GM19452 (cell line): ENCODE data around the gene PRKCSH.

Experiments
- ATAC-seq: cut with Tn5 transposase; IDR thresholded peaks from one replicate; pipeline ENCODE4 v1.9.1; 2021; ENCODE audit not compliant: unreplicated experiment

The PRKCSH gene

DNA sequence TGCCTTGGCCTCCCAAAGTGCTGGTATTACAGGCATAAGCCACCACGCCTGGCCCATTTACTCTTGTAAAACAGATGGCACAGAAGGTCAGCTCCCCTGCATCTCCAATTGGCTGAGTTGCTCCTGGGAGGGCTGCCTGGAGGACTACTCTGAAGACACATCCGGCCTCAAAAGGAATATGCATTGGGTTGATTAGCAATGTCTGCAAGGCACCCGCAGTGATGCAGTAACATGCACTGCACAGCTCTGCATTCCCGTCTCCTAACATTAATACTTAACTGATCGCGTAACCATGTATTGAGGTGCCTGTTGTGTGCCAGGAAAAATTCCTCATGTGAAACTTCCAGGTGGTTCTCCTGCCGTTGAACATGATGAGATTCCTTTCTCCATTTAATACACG lies 40.4 kb downstream of the PRKCSH start:
- ATAC-seq = no peak

DNA sequence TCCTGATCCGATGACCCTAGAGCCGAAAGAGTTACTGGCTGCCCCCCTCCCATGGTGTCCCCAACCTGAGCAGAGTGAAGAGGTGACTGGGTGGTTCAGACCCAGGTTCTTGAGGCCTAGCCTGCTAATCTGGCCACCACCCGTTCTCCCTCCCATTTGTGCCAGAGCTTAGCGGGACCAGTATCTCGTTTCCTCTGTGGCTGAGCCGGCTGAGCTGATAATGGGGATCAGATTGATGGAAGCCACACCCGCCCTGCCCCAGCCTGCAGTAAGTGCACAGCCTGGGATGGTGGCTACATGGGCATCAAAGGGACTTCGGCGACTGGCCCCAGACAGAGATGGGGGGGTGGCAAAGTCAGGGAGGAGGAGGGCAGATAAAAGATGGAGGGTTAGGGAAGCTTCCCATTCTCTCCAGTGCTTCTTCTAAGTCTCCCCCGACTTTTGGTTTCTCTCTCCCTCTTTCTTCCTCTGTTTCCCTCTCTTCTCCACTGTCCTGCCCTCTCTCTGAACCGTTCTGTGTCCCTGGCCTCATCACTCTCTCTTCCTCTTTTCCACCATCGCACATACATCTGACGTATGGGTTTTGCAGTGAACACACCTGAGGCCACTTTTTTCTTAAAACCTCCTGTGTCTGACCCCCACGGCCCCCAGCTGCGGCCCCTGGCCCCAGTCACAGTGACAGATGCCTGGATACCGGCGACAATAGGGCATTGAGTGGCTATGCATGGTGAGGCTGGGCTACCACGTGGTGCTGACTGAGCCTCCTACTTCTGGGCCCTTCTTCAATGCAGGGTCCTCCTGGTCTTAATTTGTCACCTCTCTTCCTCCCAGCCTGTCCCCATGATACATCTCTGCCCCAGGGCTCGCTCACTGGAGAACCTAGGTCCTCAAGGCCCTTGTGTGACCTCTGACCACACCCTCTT lies 43.0 kb downstream of the PRKCSH start:
- ATAC-seq = no peak

DNA sequence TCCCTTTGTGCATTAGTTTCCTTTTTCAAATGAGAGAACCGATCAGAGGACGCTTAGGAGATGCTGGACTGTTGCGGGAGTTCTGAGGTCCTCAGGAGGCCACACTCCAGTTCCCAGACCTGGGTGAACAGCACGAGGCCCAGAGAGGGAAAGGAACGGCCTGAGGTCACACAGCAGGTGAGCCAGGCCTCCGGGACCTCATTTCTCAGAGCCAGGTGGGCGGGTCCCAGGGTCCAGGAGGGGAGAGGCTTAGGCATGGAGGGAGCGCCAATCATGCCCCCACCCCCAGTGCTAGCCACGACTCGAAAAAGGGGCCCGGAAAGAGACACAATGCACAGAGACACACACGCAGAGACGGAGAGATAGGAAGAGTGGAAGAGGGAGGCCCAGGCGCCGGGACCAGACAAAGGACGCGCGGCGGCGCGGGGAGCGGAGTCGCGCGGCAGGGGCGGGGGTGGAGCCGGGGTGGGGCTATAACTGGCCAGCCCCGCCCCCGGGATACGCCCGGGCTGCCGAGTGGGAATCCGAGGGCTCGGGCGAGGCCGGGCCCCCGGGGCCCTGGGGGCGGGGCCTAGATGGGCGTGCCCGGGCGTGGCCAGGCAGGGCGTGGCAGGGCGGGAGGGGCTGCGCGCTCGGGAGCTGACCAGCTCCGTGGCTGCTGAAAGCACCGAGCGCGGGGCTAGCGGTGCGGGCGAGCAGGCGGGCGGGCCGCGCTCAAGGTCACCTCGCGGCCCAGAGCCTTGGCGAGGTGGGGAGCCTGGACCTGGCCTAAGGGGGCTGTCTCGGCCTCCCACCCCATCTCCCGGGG lies 43.9 kb downstream of the PRKCSH start:
- no peak for ATAC-seq

DNA sequence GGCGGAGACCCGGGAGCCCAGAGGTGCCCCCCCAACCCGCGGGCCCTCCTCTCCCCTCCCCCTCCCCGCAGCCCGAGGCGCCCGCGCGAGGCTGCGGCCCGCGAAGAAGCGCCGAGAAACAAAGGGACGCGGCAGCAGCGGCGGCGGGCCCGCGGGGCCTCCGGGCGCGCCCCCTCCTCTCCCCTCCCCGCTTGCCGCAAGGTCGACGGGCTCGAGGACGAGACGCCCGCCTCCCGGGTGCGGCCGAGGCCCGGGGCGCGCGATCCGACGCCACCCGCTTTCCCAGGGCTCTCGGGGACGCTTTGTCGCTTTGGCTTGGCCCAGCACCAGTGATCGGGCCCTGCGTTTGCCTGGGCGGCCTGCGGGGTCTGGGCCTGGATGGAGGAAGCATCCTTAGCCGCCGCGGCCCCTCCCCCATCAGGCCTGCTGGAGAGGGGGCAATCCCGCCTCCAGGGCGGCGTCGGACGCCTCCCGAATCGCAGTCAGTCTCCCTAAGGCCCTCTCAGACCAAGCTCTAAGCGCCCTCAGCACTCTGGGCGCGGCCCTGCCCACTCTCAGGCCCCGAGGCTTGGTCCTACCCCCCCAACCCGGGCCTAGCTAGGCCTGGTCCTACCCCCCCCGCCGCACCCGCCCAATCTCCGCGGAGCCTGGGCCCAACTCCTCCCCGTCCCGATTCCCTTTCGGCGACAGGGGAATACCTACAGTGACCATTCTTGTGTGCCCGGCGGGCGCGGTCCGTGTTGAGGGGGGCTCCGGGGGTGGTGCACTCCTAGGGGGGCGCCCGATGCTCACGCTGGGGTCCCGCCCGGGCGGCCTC lies 44.7 kb downstream of the PRKCSH start:
- no peak for ATAC-seq

DNA sequence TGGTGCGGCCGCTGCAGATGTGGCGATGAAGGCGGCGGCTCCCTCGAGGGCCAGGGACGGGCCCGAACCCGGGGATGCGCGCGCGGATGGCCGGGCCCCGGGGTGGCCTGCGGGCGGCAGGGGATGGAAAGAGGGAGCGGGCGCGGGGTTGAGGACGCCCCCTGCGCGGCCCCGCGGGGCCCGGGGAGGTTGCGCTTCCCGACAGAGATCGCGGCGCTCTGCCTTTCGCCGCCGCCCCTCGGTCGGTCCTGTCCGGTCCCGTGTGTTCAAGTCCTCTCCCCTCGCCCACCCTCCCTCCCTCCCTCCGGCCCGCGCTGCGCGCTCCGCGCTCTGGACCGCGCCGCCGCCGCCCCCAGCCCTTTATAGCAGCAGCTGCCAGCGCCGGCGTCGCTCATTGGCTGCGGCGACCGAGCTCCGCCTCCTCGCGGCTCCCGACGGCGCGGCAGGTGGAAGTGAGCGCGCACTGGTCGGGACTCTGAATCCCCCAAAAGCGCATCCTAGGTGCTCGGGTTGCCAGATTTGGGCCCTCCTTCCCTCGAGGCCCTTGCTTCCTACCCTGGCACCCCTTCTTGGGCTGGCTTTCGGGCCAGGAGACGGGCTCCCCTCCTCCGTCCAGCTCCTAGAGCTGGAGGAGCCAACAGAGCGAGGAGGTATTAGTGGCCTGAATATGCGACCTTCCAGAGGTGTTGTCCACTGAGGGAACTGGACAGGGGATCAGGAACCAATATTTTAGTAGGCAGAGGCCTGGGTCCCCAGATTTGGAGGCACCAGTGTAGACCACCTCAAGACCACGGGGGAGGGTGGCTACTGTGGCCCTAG lies 45.5 kb downstream of the PRKCSH start, which contains the start of gene ELAVL3:
TSS of gene ELAVL3 (minus strand) at position 332 of the 819 bp plus-strand sequence. CDS start 438 bp downstream, outside the sequence.
- no peak for ATAC-seq

DNA sequence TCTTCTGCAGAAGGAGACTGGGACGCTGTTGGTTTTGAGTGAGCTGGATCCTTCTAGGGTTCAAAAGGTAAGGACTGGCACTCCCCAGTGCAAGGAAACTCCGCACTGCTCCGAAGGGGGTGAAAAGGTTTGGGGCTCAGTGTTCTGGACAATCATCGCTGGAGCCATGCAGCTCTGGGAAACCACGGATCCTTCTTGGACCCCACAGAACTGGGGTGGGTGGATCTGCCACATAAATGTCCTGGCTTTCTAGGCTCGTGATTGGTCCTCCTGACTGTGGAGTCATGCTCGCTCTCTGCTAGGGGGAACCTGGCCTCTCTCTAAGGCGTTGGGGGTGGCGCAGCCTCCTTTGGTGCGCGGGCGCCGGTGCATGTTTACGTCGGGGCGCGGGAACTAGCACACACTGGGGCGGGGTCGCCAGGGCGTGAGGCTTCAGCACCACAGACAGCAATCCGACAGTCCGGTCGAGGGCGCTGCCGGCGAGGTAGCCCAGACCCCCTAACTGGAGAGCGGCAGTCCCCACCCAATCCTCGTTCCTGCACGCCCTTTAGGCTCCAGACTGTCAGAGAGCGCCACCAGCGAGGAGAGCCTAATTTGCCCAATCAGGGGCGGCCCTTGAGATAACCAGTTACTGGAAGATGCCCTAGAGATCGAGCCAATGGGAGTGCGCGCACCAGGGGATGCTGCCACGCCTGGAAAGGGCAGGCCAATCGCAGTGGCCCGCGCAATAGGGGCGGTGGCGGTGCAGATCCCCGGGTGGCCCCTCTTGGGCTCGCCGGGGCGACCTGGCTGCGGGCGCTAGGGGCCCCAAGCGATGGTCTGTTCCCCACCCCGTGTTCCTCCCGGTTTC lies 46.3 kb downstream of the PRKCSH start:
- ATAC-seq = peak; percentile 69

DNA sequence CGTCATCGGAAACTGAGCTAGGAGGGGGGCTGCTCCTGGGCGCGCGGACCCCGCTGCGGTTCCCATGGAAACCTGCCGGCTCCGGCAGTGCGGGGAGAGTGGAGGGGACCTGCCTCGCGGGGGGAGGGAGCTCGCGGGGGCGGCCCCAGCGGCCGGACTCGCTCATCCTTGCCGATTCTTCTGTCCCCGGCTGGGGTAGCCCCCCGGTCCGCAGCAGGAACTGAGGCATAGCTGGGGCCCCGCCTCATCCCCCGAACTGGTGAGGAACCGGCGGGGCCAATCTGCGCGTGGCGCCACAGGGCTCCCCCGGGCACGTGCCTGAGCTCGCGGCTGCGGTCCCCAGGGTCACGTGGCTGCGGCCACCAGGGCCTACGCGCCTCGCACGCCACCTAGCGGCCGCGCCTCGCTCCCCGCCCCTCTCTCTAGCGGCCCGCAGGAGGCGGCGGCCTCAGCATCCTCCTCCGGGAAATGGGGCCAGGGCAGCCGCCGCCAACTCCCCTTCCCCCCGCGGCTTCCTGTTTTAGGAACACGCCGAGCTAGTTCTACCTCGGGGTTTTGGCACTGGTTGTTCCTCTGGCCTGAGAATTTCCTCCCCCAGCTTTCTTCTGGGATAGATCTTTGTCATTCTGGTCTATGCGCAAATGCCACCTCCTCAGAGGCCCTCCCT lies 47.1 kb downstream of the PRKCSH start:
- peak; percentile 69 for ATAC-seq

DNA sequence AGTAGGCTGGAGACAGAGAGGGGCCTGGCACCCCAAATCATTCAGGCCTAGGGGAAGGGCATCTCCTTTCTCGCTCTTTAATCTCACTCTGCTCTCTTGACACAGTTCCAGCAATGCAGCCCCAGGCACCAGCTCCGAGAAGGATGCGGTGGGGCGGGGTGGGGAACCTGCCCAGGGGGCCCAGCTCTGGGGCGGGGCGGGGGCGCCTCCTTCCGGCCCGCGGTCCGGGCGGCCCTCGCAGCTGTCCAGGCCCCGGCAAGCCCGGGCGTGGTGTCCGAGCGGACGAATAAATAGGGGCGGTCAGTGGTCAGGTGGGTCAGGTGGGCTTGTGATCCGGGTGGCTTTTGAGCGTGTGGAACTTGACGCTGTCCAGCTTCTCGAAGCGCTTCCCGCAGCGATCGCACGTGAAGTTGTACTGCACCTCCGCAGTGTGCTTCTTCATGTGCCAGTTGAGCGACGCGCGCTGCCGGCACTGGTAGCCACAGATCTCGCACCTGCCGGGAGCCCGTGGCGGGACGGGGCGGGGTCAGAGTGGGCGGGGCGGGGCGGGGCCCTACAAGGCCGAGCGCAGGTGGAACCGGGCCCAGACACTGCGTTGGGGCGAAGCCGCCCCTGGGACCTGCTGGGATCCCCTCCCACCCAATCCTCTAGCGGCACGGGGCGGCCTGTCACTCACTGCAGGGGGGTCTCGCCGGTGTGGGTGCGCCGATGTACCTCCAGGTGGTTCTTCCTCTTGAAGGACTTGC lies 48.1 kb downstream of the PRKCSH start:
- no peak for ATAC-seq

DNA sequence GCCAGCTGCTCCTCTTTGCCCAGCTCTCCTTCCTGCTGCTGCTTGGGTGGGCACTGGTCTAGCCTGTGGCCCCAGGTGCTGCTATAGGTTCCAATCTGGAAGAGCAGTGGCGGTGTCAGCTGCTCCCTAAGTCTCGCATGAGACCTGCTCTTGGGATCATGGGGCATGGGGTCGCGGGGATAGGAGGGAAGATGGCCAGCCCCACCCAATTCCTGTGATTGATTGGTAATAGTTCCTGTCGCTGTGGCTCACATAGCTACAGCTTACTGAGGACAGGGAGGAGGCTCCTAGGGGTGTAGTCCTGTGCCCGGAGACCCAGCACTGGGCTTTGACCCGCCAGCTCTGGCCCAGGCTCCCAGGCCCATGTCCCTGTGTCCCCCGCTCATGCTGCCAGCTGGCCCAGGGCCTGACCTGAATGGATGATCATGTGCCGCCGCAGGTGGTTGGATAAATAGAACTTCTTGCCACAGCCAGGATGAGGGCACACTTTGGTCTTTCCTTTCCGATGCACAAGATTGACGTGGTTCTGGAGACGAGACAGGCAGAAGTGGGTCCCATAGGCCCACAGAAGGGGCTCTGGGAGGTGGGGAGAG lies 49.9 kb downstream of the PRKCSH start:
- ATAC-seq = no peak

DNA sequence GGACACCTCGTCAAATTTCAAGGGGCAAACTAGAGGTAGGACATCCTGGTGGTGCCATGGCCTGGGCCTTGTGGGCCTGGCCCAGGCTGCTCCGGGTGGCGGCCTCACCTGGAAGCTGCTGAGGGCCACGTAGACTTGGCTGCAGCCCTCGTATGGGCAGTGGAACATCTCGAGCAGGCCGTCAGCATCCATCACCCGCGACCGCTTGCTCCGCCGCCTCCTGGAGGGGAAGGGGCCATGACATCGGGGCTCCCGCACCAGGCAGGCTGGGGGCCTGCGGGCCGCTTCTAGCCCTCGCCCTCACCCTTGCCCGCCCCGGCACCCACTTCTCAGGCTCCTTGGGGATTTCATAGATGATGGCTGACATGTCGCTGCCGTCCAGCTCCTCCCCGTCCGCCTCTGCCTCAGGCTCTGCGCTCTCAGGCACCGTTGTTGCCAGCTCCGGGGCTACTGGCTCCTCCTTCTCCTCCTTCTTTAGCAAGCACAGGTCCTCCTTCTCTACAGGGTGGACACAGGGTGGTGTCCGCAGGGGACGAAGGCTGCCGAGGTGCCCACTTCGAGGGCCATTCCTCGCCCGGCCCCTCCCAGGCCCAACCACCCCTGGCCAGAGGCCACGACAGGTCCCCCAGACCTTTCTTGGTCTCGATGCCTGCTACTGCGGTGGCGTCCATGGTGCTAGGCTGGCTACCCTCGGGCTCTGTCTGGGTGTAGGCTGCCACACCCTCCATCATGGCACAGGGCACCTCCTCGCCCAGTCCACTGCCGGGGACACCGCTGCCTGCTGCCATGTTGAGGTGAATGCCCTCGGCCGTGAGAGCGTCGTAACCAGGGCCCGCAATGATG lies 51.4 kb downstream of the PRKCSH start:
- ATAC-seq = no peak

DNA sequence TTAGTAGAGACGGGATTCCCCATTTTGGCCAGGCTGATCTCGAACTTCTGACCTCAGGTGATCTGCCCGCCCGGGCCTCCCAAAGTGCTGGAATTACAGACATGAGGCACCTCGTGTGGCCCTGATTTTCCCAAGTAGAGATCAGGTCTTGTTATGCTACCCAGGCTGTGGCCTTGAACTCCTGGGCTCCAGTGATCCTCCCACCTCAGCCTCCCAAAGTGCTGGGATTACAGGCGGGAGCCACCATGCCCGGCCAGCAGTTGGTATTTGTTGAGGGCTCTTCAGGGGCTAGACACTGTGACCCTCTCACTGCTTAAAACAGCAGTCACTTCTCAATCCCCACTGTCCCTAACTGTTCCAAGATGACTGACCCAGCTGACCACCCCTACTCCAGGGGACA lies 53.9 kb downstream of the PRKCSH start:
- no peak for ATAC-seq

DNA sequence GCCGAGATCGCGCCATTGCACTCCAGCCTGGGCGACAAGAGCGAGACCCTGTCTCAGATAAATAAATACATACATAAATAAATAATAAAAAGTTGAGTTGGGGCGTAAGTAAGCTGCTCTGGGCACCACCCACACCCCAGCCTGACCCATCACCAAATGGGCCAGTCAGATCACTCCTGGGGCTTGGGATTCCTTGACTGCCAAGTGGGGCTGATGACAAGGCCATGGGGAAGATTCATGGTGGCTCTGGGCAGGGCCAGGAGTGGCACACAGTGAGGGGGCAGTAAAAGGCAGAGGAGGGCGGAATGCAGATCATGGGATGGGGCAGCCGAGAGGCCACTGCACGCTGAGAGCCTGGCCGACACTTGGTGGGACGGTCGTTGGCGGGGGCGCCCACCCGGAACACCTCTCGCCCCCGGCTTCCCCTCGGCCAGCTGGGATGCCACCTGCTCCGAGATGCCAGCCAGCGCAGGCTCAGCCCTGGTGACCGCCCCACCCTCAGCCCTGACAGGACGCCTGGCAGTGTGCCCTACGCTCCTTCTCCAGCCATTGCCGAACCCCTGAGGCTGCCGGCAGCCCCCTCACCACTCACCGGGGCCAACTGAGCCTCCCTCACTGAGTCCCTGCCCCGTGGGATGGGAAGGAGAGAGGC lies 59.3 kb downstream of the PRKCSH start:
- no peak for ATAC-seq

DNA sequence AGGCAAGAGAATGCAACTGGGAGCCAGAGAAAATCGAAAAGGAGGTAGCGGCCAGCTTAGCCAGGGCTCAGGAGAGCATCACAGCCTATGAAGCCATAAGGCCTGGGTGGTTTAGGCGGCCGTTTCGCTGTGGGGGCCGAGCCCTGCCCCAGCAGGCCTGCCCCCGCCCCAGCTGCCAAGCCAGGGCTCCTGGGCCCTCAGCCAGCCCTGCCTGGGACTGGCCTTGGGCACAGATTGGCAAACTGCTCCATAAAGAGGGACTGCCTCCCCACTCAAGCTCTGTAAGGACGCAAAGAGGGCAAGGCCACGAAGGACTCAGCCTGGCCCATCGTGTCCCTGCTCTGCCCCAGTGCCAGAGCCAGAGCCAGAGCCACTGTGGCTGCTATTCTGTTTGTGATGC lies 60.0 kb downstream of the PRKCSH start:
- ATAC-seq = no peak

DNA sequence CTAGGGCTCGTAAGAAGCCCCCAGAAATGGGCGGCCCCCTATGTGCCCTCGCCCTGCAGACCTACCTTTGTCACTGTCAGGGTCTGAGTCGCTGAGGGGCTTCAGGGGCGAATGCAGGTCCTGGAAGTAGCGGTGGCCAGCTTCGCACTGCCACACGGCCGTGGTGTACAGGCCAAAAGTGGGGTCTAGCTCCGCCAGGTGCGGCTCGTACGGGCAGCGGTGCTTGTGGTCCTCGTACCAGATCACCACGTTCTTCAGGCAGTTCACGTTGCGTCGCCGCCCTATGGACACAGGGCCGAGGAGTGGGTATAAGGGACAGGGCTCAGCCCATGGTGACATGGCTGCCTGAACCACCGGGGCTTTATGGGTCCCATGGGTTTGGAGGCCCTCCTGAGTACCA lies 60.5 kb downstream of the PRKCSH start:
- no peak for ATAC-seq

DNA sequence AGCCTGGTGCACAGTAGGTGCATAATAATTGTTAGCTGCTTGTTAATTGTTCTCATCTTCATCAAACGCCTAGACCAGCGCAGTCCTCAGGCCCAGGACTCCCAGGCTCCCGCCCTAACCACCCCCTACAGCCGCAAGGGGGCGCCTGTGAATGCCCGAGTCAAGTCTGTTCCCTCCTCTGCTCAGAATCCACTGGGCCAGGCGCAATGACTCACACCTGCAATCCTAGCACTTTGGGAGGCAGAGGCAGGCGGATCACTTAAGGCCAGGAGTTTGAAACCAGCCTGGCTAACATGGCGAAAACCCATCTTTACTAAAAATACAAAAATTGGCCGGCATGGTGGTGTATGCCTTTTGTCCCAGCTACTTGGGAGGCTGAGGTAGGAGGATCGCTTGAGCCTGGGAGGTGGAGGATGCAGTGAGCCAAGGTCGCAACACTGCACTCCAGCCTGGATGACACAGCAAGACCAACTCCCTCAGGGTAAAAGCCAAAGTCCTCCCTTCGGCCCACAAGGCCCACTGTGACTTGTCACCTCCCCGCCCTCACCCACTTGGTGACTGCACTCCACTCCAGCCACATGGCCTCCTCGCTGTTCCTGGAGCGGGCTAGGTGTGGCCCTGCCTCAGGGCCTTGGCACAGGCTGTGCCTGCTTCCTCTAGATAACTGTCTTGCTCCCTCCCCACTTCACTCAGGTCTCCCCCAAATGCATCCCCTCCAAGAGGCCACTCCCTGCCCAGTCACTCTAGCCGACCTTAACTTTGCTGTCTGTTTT lies 61.1 kb downstream of the PRKCSH start:
- ATAC-seq = no peak
